KG1 (cell line): ENCODE data around the gene NFIL3.
"Not testable (repeated sequence)": the region's sequence is repeated elsewhere in the genome, so short reads cannot be mapped to it uniquely, and the experiment has no call there.

Experiments
- DNase-seq: peaks from one replicate; lab custom pipeline; 2025; lab: John Stamatoyannopoulos, UW

The NFIL3 gene

DNA sequence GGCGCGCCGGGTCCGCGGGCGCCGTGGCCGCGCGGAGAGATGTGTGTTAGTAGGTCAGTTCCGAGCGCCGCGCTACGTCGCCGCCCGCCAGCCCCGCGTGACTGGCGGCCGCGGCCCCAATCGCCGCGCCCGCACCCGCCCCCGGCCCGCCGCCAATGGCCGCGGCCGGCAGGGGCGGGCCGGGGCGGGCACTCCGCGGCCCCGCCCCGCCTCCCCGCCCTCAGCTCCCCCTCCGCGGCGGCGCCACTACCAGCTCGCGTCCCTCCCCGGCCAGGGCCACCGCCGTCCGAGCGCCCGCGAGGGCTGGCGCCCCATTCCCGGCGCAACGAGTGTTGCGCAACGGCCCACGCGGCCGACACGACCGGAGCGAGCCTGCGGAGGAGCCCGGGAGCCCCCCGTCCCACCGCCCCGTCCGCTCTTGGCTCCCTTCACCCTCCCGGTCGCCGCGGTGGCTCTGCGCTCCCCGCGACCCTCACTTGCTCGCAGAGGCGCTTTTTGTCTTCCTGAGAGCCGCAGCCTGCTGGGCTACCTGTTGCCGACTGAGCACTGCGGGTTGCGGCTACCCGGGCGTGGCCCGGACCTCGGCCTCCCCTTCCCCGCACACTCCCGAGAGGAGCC is at the start of gene NFIL3:
TSS of gene NFIL3 (minus strand) at position 48 of the 618 bp plus-strand sequence. CDS start 13,098 bp downstream, outside the sequence.
- peak; percentile 53 for DNase-seq

DNA sequence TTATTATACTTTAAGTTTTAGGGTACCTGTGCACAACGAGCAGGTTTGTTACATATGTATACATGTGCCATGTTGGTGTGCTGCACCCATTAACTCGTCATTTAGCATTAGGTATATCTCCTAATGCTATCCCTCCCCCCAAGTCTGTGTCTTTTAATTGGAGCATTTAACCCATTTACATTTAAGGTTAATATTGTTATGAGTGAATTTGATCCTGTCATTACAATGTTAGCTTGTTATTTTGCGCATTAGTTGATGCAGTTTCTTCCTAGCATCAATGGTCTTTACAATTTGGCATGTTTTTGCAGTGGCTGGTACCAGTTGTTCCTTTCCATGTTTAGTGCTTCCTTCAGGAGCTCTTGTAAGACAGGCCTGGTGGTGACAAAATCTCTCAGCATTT is 47.9 kb upstream of the NFIL3 start:
- DNase-seq: not testable (repeated sequence)

- no peak for DNase-seq
These were observed 41.8 kb upstream of the NFIL3 start for GRCh38 chr9:91465420-91465819.

DNA sequence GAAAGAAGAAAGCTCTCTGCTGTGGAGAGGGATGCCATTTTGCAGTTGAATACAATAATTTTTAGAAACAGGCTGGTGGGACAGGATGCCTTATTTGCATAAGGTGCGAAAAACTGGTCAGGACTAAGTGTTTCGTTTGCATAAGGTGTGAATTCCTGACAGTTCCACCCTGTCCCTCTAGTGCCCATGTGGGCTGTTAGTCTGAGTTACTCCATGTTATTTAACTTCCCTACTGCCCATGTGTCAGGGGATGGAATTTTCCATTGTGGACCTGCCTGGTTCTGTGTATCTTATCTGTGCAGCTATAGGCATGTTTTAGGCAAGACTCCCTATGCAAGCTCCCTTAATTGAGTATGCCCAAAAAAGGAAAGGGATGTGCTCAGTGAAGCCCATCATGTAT is 35.3 kb upstream of the NFIL3 start:
- no peak for DNase-seq

DNA sequence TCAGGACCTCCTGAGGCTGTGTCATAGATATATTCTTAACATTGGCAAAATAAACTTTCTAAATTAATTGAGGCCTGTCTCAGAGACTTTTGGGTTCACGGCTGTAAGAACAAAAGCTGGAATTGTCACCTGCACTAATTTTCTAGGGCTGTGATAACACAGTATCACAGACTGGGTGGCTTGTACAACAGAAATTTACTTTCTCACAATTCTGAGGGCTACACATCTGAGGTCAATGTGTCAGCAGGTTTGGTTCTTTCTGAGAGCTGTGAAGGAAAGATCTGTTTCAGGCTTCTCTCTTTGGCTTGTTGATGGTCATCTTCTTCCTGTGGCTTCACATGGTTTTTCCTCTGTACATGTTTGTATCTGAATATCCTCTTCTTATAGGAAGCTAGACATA is 29.2 kb upstream of the NFIL3 start:
- no peak for DNase-seq

GRCh38 chr9:91451431-91452270 is 28.0 kb upstream of the NFIL3 start:
- DNase-seq: no peak

DNA sequence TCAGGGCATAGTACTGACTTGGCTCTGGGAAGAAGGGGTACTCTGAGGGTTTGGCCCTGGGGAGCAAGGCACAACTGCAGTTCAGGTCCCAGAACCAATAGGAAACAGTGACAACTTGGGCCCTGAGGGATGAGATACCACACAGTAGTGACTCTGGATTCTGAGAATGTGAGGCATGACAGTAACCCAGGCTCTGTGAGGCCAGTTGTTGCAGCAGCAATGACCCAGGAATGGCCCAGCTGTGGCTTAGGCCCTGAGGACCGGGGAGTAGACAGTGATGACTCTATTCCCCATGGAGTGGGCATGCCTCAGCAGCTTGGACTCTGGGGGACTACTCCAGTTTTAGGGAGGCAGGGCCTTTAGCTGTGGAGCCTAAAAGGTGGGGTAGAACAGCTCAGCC is 21.5 kb upstream of the NFIL3 start:
- DNase-seq: no peak

DNA sequence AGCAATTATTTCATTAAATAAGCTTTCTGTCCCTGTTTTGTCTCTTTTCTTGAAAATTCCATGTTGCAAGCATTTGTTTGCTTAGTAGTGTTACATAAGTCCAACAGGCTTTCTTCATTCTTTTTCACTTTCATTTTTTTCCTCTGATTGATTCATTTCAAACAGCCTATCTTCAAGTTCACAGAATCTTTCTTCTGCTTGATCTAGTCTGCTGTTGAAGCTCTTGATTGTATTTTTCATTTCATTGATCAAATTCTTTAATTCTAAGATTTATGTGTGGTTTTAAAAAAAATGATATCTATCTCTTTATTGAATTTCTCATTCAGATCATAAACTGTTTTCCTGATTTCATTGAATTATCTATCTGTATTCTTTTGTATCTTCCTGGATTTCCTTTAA is 20.4 kb upstream of the NFIL3 start:
- no peak for DNase-seq

- no peak for DNase-seq
These were observed 19.8 kb upstream of the NFIL3 start for GRCh38 chr9:91443321-91443993.

GRCh38 chr9:91436841-91437240 is 13.2 kb upstream of the NFIL3 start:
- no peak for DNase-seq

DNA sequence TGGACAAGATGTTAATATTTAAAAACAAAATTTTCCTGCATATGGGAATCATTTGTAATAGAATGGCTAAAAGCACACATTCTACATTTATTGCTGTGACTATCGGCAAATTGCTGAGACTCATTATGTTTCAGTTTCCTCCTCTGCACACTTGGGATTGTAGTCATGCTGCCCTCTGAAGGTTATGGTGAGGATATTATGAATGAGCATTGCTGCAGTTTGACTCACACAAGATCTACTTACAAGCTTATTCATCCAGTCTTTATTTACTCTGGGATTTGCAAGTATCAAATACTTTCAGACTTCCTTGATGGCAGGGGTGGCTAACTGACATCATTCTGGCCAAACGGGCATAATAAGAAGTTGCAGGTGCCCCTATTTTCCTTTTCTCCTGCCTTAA is 9.5 kb upstream of the NFIL3 start:
- no peak for DNase-seq

- no peak for DNase-seq
These were observed 7.9 kb upstream of the NFIL3 start for GRCh38 chr9:91431485-91431884.

GRCh38 chr9:91429501-91429900 is 5.9 kb upstream of the NFIL3 start:
- DNase-seq: no peak

DNA sequence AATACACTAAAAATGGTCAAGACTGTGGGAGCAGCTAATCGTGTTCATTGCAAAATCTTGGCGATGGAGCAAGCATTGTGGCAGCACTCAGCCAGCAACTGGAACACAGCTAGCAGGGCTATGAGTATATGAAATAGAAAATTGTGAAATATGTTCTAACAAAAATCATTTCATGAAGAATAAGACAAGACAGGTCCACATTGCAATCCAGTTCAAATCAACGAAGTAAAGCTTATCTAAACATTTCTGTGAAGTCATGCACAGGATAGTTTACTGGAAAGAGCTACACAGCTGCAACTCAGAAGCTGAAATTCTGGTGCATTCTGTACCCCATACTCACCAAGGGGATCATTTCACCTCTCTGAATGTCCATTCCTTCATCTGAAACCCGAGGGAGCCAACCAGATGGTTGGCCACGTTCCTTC is 5.3 kb upstream of the NFIL3 start:
- no peak for DNase-seq

DNA sequence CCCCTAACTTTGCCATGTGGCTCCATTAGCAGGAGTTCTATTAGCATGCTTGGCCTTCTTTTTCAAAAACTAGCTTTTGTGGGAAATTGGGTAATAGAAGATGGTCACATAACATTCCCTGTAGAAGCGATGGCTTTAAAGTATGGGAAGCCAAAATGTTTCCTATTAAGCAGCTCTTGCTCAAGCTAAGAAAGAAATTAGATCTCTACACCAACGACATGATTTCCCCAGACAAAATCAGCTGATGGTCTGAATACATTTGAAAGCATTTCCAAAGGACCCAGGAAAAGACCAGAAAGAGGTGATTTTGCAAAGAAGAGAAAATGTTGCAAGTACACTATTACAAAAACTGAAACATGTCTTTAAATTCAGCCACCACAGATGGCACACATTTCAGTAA is 4.8 kb upstream of the NFIL3 start:
- no peak for DNase-seq

DNA sequence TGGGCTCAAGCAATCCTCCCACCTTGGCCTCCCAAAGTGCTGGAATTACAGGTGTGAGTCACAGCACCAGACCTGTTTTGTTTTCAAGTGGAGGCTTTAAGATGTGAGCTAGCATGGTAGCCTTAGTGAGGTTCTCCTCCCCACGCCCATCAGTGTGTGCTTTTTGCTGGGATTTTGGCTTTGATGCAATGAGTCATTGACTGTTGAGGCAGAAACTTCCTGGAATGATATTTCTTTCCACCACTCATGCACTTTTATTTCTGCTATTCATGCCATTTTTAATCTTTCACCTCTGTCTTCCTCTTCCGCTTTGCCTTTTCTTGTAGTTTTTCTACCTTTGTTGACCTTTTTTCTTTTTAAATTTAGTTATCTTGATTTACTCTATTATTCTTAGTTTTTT is 4.2 kb upstream of the NFIL3 start:
- no peak for DNase-seq

DNA sequence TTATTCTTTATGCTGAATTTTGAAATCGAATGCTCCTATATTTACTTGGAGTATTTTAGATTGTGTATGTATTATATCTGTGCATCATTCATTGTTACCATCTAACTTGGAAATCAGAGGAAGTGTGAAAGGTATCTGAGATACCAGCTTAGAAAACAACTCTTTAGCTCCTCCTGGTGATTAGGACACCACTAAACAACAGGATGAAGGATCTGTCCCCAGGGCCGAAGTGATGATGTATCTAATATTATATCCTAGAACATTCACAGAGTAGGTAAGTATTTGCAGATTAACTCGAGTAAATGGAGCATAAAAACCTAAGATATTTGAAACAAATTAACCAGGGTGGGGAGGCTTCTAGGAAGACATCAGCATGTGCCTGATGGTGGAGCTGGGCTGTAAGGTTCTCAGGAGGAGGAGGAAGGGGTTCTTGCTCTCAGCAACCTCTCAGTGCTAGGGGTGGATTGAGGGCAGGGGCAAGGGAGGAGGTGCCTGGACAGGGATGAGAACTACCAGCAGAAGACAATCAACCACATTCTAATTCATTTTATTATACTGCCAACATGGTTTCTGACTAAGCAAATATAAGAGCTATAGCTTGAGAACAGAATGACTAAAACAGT is 2.6 kb upstream of the NFIL3 start:
- peak; percentile 13 for DNase-seq

DNA sequence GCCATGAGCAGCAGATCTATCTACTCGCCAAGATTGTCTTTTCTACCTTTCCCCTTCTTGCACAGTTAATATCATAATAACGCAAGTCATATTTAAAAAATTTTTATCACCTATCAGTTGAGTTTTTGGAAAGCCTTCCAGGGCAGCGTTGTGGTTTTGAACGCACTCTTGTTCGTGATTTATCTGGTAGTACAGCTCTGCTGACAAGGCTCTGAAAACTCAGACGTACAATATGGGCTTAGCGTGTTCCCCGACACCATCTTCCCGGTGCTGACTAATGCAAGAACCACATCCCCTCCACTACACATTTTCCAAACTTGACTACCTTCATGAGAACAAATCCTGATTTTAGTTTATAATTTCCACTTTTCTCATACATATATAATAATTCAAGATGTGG is 1.6 kb upstream of the NFIL3 start:
- DNase-seq: no peak

- no peak for DNase-seq
These were observed 958 bp upstream of the NFIL3 start for GRCh38 chr9:91424403-91425176.

GRCh38 chr9:91422758-91423711 is 597 bp downstream of the NFIL3 start:
- no peak for DNase-seq
